Astrocyte (in vitro differentiated cells and primary cell): ENCODE measurements around the gene SCYGR3. TPM values are rescaled to one million over a fixed set of nuclear protein-coding genes. Genes with fewer than 3 reads are reported as not detected.

Experiments
- DNase-seq: peaks from one replicate; pipeline ENCODE4 v3.0.0-alpha.2; 2010; ENCODE audit warnings: low read depth
- FAIRE-seq: peaks from 2 replicates; lab custom pipeline; 2011; peaks lifted over from hg19 to GRCh38; lab: Jason Lieb, UNC
- H2AFZ ChIP-seq: 2 replicates; pipeline ENCODE4 v1.6.0; 2012; ENCODE audit warnings: low read depth, low read length, inconsistent platforms
- H3K27ac ChIP-seq: 2 replicates; pipeline ENCODE4 v1.5.1; 2011; ENCODE audit warnings: low read depth, low read length, inconsistent platforms
- H3K27me3 ChIP-seq: 2 replicates; pipeline ENCODE4 v1.6.0; 2011; ENCODE audit warnings: low read length, inconsistent platforms; ENCODE audit not compliant: insufficient read depth
- H3K36me3 ChIP-seq: 2 replicates; pipeline ENCODE4 v1.5.1; 2011; ENCODE audit warnings: low read length, inconsistent platforms; ENCODE audit not compliant: insufficient read depth
- H3K4me1 ChIP-seq: 2 replicates; pipeline ENCODE4 v1.5.1; 2011; ENCODE audit warnings: low read length, inconsistent platforms; ENCODE audit not compliant: insufficient read depth
- H3K4me2 ChIP-seq: 2 replicates; pipeline ENCODE4 v1.6.0; 2012; ENCODE audit warnings: low read length, inconsistent platforms
- H3K4me3 ChIP-seq: 2 replicates; pipeline ENCODE4 v1.5.1; 2011; ENCODE audit warnings: low read depth, mild to moderate bottlenecking, low read length, inconsistent platforms; ENCODE audit not compliant: insufficient read depth
- H3K79me2 ChIP-seq: 2 replicates; pipeline ENCODE4 v1.6.0; 2012; ENCODE audit warnings: mild to moderate bottlenecking, low read length, inconsistent platforms; ENCODE audit not compliant: insufficient read depth
- H3K9ac ChIP-seq: 2 replicates; pipeline ENCODE4 v1.6.0; 2012; ENCODE audit warnings: mild to moderate bottlenecking, low read length, inconsistent platforms
- H3K9me3 ChIP-seq: 2 replicates; pipeline ENCODE4 v1.5.1; 2012; ENCODE audit warnings: low read depth, mild to moderate bottlenecking, low read length, inconsistent platforms; ENCODE audit not compliant: insufficient read depth
- H4K20me1 ChIP-seq: 2 replicates; pipeline ENCODE4 v1.6.0; 2012; ENCODE audit warnings: low read length, inconsistent platforms; ENCODE audit not compliant: insufficient read depth
- H3K27ac Mint-ChIP-seq: one replicate; pipeline ENCODE4 v1.8.0; 2021; ENCODE audit warnings: mild to moderate bottlenecking, mixed read lengths; ENCODE audit not compliant: unreplicated experiment
- H3K27me3 Mint-ChIP-seq: one replicate; pipeline ENCODE4 v1.8.0; 2021; ENCODE audit warnings: low read depth, mixed read lengths; ENCODE audit not compliant: unreplicated experiment
- H3K36me3 Mint-ChIP-seq: one replicate; pipeline ENCODE4 v1.8.0; 2021; ENCODE audit warnings: low read depth, mixed read lengths; ENCODE audit not compliant: unreplicated experiment
- H3K4me1 Mint-ChIP-seq: one replicate; pipeline ENCODE4 v1.8.0; 2021; ENCODE audit warnings: low read depth, mixed read lengths; ENCODE audit not compliant: unreplicated experiment
- H3K4me3 Mint-ChIP-seq: one replicate; pipeline ENCODE4 v1.8.0; 2021; ENCODE audit warnings: mild to moderate bottlenecking, moderate library complexity, mixed read lengths; ENCODE audit not compliant: unreplicated experiment
- H3K9me3 Mint-ChIP-seq: one replicate; pipeline ENCODE4 v1.8.0; 2021; ENCODE audit warnings: mild to moderate bottlenecking, mixed read lengths; ENCODE audit not compliant: unreplicated experiment
- EZH2 ChIP-seq: IDR thresholded peaks from 2 replicates; pipeline ENCODE4 v1.6.1; 2012; ENCODE audit warnings: mild to moderate bottlenecking, low read length, inconsistent platforms; ENCODE audit not compliant: insufficient read depth
- total RNA-seq: library from RNA; stranded (reverse); gene quantifications from 2 replicates; pipeline ENCODE4 v1.2.1, GENCODE V29; 2021
- TF ChIP-seq, protein P1 (sequence below): IDR thresholded peaks from 2 replicates; pipeline ENCODE4 v1.5.1; 2011; ENCODE audit warnings: low read depth, mild to moderate bottlenecking, inconsistent platforms, low read length, moderate library complexity; ENCODE audit not compliant: insufficient read depth

SCYGR3 gene
- total RNA-seq, 1 donor from 2014 or later, result not detected

DNA sequence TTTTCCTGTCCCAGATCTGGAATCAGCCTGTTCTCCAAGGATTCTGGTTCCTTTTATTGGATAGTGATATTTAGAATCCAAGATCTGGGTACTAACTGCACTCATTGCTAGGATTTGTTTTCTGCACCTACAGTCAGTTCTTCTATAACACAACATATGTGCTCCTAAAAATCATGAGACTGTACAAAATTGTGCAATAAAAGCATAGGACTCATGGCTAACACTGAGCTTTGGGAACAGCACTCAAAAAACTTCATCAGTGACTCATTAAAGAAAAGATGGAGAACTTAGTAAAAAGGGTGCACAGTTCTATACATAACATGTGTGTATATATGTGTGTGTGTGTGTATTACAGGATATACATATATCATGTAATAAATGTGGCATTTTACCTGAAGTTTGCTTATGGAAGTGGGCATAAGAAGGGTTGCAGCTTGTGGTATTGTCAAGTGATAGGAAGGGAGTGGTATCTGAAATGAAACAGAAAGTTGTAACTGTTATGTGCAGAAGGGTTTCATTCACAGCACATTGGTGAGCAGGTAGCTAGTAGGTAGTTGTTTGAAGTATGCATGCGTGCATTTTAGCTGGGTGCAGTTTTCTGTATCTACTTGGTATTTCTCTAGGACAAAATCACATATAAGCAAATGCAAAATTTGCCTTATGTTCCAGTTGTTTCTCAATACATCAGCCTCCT lies 21.8 kb downstream of the SCYGR3 start:
- no peak for TF ChIP-seq EZH2
- TF ChIP-seq, protein P1, sequence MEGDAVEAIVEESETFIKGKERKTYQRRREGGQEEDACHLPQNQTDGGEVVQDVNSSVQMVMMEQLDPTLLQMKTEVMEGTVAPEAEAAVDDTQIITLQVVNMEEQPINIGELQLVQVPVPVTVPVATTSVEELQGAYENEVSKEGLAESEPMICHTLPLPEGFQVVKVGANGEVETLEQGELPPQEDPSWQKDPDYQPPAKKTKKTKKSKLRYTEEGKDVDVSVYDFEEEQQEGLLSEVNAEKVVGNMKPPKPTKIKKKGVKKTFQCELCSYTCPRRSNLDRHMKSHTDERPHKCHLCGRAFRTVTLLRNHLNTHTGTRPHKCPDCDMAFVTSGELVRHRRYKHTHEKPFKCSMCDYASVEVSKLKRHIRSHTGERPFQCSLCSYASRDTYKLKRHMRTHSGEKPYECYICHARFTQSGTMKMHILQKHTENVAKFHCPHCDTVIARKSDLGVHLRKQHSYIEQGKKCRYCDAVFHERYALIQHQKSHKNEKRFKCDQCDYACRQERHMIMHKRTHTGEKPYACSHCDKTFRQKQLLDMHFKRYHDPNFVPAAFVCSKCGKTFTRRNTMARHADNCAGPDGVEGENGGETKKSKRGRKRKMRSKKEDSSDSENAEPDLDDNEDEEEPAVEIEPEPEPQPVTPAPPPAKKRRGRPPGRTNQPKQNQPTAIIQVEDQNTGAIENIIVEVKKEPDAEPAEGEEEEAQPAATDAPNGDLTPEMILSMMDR, result no peak
- no peak overlapping the region for H3K4me3 ChIP-seq
- no peak overlapping the region for H3K4me3 Mint-ChIP-seq
- H3K9me3 ChIP-seq, result no peaks in the 10 kb centered on the region
- H3K27ac Mint-ChIP-seq, result no peak overlapping the region
- no peak overlapping the region for H3K4me2 ChIP-seq
- no peaks in the 10 kb centered on the region for H3K36me3 ChIP-seq
- H3K36me3 Mint-ChIP-seq, result no peaks in the 10 kb centered on the region
- H2AFZ ChIP-seq, result no peak overlapping the region
- no peak for FAIRE-seq
- H3K79me2 ChIP-seq, result no peaks in the 10 kb centered on the region
- H4K20me1 ChIP-seq, result no peaks in the 10 kb centered on the region
- no peak for DNase-seq
- peaks cover 3% of the 10 kb centered on the region for H3K27me3 ChIP-seq
- H3K27me3 Mint-ChIP-seq, result peaks cover 3% of the 10 kb centered on the region
- no peak overlapping the region for H3K9ac ChIP-seq
- peaks cover under 1% of the 10 kb centered on the region for H3K4me1 Mint-ChIP-seq
- H3K9me3 Mint-ChIP-seq, result peaks cover 3% of the 10 kb centered on the region
- no peak overlapping the region for H3K27ac ChIP-seq
- no peaks in the 10 kb centered on the region for H3K4me1 ChIP-seq

DNA sequence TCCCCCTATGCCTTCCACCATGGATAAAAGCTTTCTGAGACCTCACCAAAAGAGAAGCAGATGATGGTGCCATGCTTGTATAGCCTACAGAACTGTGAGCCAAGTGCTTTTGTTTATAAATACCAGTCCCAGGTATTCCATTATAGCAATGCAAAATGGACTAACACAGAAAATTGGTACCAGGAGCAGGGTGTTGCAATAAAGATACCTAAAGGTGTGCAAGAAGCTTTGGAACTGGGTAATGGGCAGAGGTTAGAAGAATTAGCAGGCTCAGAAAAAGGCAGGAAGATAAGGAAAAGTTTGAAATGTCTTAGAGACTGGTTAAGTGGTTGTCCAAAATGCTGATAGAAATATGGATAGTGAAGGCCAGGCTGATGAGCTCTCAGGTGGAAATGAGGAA lies 32.3 kb downstream of the SCYGR3 start:
- Histone ChIP-seq H2AFZ (no peak overlapping the region), H3K27ac (no peak overlapping the region), H3K4me2 (no peak overlapping the region), H3K9ac (no peak overlapping the region), H3K4me3 (no peak overlapping the region), H3K36me3 (no peaks in the 10 kb centered on the region), H3K27me3 (no peaks in the 10 kb centered on the region), H3K4me1 (no peaks in the 10 kb centered on the region), H3K79me2 (no peaks in the 10 kb centered on the region), H4K20me1 (no peaks in the 10 kb centered on the region), H3K9me3 (no peaks in the 10 kb centered on the region)
- FAIRE-seq (no peak), DNase-seq (no peak)
- H3K9me3 Mint-ChIP-seq, result peaks cover 5% of the 10 kb centered on the region
- H3K4me3 Mint-ChIP-seq, result no peak overlapping the region
- no peaks in the 10 kb centered on the region for H3K4me1 Mint-ChIP-seq
- peaks cover 4% of the 10 kb centered on the region for H3K36me3 Mint-ChIP-seq
- no peak overlapping the region for H3K27ac Mint-ChIP-seq
- no peaks in the 10 kb centered on the region for H3K27me3 Mint-ChIP-seq
- no peak for TF ChIP-seq EZH2
- TF ChIP-seq, protein P1, result no peak

DNA sequence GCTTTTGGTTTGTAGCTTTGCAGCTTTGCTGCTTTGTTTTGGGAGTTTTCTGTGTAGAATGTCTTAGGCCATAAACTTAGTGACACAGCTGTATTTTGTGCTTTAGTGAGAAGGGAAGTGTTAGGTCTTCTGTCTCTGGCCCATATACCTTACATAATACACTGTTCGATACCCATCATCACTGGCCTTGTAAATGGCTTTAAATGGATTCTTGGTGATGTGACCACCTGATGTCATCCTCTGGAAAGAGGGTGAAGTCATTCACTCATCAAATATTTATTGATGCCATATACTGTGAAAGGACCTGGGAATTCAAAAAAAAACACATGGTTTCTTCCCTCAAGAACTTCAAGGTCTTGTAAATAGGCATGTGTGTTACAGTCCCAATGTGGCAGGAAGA lies 34.8 kb downstream of the SCYGR3 start:
- H3K36me3 Mint-ChIP-seq, result peaks cover 4% of the 10 kb centered on the region
- H3K4me3 ChIP-seq, result no peak overlapping the region
- H3K27ac ChIP-seq, result no peak overlapping the region
- no peaks in the 10 kb centered on the region for H3K4me1 Mint-ChIP-seq
- H3K4me2 ChIP-seq, result no peak overlapping the region
- no peaks in the 10 kb centered on the region for H3K79me2 ChIP-seq
- FAIRE-seq, result no peak
- no peak for DNase-seq
- no peak overlapping the region for H3K4me3 Mint-ChIP-seq
- H2AFZ ChIP-seq, result no peak overlapping the region
- H3K9ac ChIP-seq, result no peak overlapping the region
- H4K20me1 ChIP-seq, result no peaks in the 10 kb centered on the region
- H3K4me1 ChIP-seq, result no peaks in the 10 kb centered on the region
- no peaks in the 10 kb centered on the region for H3K27me3 Mint-ChIP-seq
- no peaks in the 10 kb centered on the region for H3K27me3 ChIP-seq
- H3K9me3 Mint-ChIP-seq, result peaks cover 5% of the 10 kb centered on the region
- no peaks in the 10 kb centered on the region for H3K9me3 ChIP-seq
- no peak overlapping the region for H3K27ac Mint-ChIP-seq
- TF ChIP-seq, protein P1, result no peak
- no peak for TF ChIP-seq EZH2
- no peaks in the 10 kb centered on the region for H3K36me3 ChIP-seq
